SK-N-SH (cell line): Measurements from ENCODE around the gene DCHS1.

Source experiments
- CHD2 ChIP-seq: fragments of 150-350 bp; IDR thresholded peaks from 2 replicates; pipeline ENCODE4 v1.6.1; 2018; ENCODE audit warnings: low read length; ENCODE audit not compliant: partially characterized antibody
- FOXJ3 ChIP-seq: sonication (generic); formaldehyde crosslinking; IDR thresholded peaks from 2 replicates; pipeline ENCODE4 v1.5.1; 2020; ENCODE audit warnings: mild to moderate bottlenecking, missing genetic modification reagents
- FOXM1 ChIP-seq: IDR thresholded peaks from 2 replicates; pipeline ENCODE4 v1.4.0; 2012; ENCODE audit warnings: low read depth, mild to moderate bottlenecking
- GABPA ChIP-seq: IDR thresholded peaks from 2 replicates; pipeline ENCODE4 v1.4.0; 2012; ENCODE audit warnings: low read depth, mild to moderate bottlenecking
- SMC3 ChIP-seq: IDR thresholded peaks from 2 replicates; pipeline ENCODE4 v1.6.1; 2012; ENCODE audit warnings: low read depth, low read length, improper control_type of control experiment
- TF ChIP-seq, protein P1 (sequence below): fragments of 200-600 bp; sonication (generic); IDR thresholded peaks from 2 replicates; pipeline ENCODE4 v1.6.1; 2017; ENCODE audit warnings: antibody characterized with exemption, mild to moderate bottlenecking, moderate library complexity
- TF ChIP-seq, protein P2 (sequence below): fragments of 150-350 bp; IDR thresholded peaks from 2 replicates; pipeline ENCODE4 v1.6.1; 2017; ENCODE audit warnings: antibody characterized with exemption, low read length, low read depth, borderline replicate concordance

DNA sequence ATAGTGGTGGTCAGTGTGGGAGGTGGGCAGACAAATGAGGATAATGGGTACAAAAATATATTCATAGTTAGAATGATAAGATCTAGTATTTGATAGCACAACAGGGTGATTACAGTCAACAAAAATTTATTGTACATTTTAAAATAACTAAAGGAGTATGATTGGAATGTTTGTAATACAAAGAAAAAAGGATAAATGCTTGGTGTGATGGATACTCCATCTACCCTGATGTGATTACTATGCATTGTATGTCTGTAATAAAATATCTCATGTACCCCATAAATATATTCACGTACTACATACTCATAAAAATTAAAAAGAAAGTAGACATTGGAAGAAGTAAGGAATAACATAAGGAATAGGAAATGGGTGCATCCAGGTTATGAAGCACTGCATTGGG, 67.6 kb downstream of the DCHS1 start:
- no peak for TF ChIP-seq CHD2
- TF ChIP-seq FOXJ3 (CRISPR knock-in tag), result no peak
- TF ChIP-seq SMC3, result no peak
- TF ChIP-seq, protein P1, sequence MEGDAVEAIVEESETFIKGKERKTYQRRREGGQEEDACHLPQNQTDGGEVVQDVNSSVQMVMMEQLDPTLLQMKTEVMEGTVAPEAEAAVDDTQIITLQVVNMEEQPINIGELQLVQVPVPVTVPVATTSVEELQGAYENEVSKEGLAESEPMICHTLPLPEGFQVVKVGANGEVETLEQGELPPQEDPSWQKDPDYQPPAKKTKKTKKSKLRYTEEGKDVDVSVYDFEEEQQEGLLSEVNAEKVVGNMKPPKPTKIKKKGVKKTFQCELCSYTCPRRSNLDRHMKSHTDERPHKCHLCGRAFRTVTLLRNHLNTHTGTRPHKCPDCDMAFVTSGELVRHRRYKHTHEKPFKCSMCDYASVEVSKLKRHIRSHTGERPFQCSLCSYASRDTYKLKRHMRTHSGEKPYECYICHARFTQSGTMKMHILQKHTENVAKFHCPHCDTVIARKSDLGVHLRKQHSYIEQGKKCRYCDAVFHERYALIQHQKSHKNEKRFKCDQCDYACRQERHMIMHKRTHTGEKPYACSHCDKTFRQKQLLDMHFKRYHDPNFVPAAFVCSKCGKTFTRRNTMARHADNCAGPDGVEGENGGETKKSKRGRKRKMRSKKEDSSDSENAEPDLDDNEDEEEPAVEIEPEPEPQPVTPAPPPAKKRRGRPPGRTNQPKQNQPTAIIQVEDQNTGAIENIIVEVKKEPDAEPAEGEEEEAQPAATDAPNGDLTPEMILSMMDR, result no peak
- TF ChIP-seq, protein P2, sequence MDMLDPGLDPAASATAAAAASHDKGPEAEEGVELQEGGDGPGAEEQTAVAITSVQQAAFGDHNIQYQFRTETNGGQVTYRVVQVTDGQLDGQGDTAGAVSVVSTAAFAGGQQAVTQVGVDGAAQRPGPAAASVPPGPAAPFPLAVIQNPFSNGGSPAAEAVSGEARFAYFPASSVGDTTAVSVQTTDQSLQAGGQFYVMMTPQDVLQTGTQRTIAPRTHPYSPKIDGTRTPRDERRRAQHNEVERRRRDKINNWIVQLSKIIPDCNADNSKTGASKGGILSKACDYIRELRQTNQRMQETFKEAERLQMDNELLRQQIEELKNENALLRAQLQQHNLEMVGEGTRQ, result no peak
- TF ChIP-seq FOXM1, result no peak
- no peak for TF ChIP-seq GABPA
